Mesendoderm (in vitro differentiated cells): ENCODE measurements around the gene MAGEA10.

Source experiments
- DNase-seq: peaks from one replicate; pipeline ENCODE4 v3.0.0; 2013
- H2AK5ac ChIP-seq: 2 replicates; pipeline ENCODE4 v1.6.1; 2013; ENCODE audit warnings: low read length, inconsistent platforms
- H2BK120ac ChIP-seq: 2 replicates; pipeline ENCODE4 v1.6.1; 2013; ENCODE audit warnings: low read depth, mild to moderate bottlenecking, low read length, moderate library complexity, mixed read lengths
- H2BK15ac ChIP-seq: replicated peaks from 2 replicates; pipeline ENCODE4 v1.6.1; 2013; ENCODE audit warnings: low read depth, mild to moderate bottlenecking, moderate library complexity
- H2BK5ac ChIP-seq: 2 replicates; pipeline ENCODE4 v1.6.1; 2013; ENCODE audit warnings: low read length, inconsistent platforms
- H3K18ac ChIP-seq: 2 replicates; pipeline ENCODE4 v1.6.1; 2013; ENCODE audit warnings: mild to moderate bottlenecking, low read length, mixed read lengths
- H3K23ac ChIP-seq: one replicate; pipeline ENCODE4 v1.6.1; 2013; ENCODE audit warnings: low read length
- H3K27ac ChIP-seq: 2 replicates; pipeline ENCODE4 v1.5.1; 2013; ENCODE audit warnings: low read depth, mild to moderate bottlenecking, inconsistent platforms, low read length, moderate library complexity
- H3K27me3 ChIP-seq: 2 replicates; pipeline ENCODE4 v1.6.1; 2013; ENCODE audit warnings: low read length, control low read depth, mild to moderate bottlenecking, inconsistent platforms; ENCODE audit not compliant: insufficient read depth, poor library complexity
- H3K36me3 ChIP-seq: 2 replicates; pipeline ENCODE4 v1.6.1; 2013; ENCODE audit warnings: low read length, inconsistent platforms; ENCODE audit not compliant: control insufficient read depth, insufficient read depth
- H3K4ac ChIP-seq: one replicate; pipeline ENCODE4 v1.6.1; 2013; ENCODE audit warnings: low read depth, mild to moderate bottlenecking, low read length, moderate library complexity
- H3K4me1 ChIP-seq: 2 replicates; pipeline ENCODE4 v1.6.1; 2013; ENCODE audit warnings: low read depth, low read length, inconsistent platforms; ENCODE audit not compliant: control insufficient read depth
- H3K4me2 ChIP-seq: 2 replicates; pipeline ENCODE4 v1.6.1; 2013; ENCODE audit warnings: low read length
- H3K4me3 ChIP-seq: 2 replicates; pipeline ENCODE4 v1.5.1; 2013; ENCODE audit warnings: mild to moderate bottlenecking, low read length
- H3K56ac ChIP-seq: one replicate; pipeline ENCODE4 v1.6.1; 2013; ENCODE audit warnings: low read length
- H3K79me1 ChIP-seq: 2 replicates; pipeline ENCODE4 v1.6.1; 2013; ENCODE audit warnings: low read length, inconsistent platforms
- H3K79me2 ChIP-seq: 2 replicates; pipeline ENCODE4 v1.6.1; 2013; ENCODE audit warnings: mild to moderate bottlenecking, low read length; ENCODE audit not compliant: control insufficient read depth, insufficient read depth
- H3K9ac ChIP-seq: 2 replicates; pipeline ENCODE4 v1.6.1; 2013; ENCODE audit warnings: low read length, inconsistent platforms
- H4K5ac ChIP-seq: one replicate; pipeline ENCODE4 v1.6.1; 2013; ENCODE audit warnings: low read length
- H4K8ac ChIP-seq: one replicate; pipeline ENCODE4 v1.6.1; 2013; ENCODE audit warnings: low read depth, mild to moderate bottlenecking, control low read depth, low read length, moderate library complexity
- WGBS: extraction: QIAGEN DNeasy Blood & Tissue Kit; methylation state at CpG from one replicate; pipeline ENCODE4 v1.1.7; 2013; ENCODE audit warnings: low lambda C conversion rate, missing lambda C conversion rate; ENCODE audit not compliant: insufficient coverage; ENCODE audit errors: extremely low coverage; 5-methylcytosine and 5-hydroxymethylcytosine counted together

MAGEA10 gene

GRCh38 chrX:152165033-152165743 is 26.8 kb upstream of the MAGEA10 start:
- no peaks in the 10 kb centered on the region for H3K27me3 ChIP-seq
- no peak overlapping the region for H3K4ac ChIP-seq
- no peak overlapping the region for H2BK15ac ChIP-seq
- no peaks in the 10 kb centered on the region for H3K79me1 ChIP-seq
- no peak overlapping the region for H3K9ac ChIP-seq
- H4K8ac ChIP-seq, result no peak overlapping the region
- WGBS, result no CpG with 5 or more reads among the region's 2 CpGs
- no peak overlapping the region for H3K4me3 ChIP-seq
- DNase-seq, result peak; percentile 10
- no peak overlapping the region for H2BK120ac ChIP-seq
- H3K56ac ChIP-seq, result no peak overlapping the region
- no peak overlapping the region for H3K18ac ChIP-seq
- no peak overlapping the region for H3K27ac ChIP-seq
- H3K4me2 ChIP-seq, result no peak overlapping the region
- H3K36me3 ChIP-seq, result no peaks in the 10 kb centered on the region
- H3K4me1 ChIP-seq, result no peaks in the 10 kb centered on the region
- H4K5ac ChIP-seq, result no peak overlapping the region
- H3K23ac ChIP-seq, result no peak overlapping the region
- no peak overlapping the region for H2BK5ac ChIP-seq
- H2AK5ac ChIP-seq, result no peak overlapping the region
- no peaks in the 10 kb centered on the region for H3K79me2 ChIP-seq

- H4K8ac ChIP-seq, result no peak overlapping the region
- H3K36me3 ChIP-seq, result no peaks in the 10 kb centered on the region
- H2BK120ac ChIP-seq, result no peak overlapping the region
- H3K56ac ChIP-seq, result no peak overlapping the region
- WGBS, result no CpG with 5 or more reads among the region's 2 CpGs
- no peak overlapping the region for H3K4ac ChIP-seq
- H4K5ac ChIP-seq, result no peak overlapping the region
- no peaks in the 10 kb centered on the region for H3K79me2 ChIP-seq
- no peak overlapping the region for H2AK5ac ChIP-seq
- H3K18ac ChIP-seq, result no peak overlapping the region
- H2BK15ac ChIP-seq, result no peak overlapping the region
- no peak overlapping the region for H2BK5ac ChIP-seq
- H3K4me3 ChIP-seq, result no peak overlapping the region
- no peaks in the 10 kb centered on the region for H3K4me1 ChIP-seq
- H3K4me2 ChIP-seq, result no peak overlapping the region
- DNase-seq, result no peak
- H3K23ac ChIP-seq, result no peak overlapping the region
- no peak overlapping the region for H3K9ac ChIP-seq
- H3K27ac ChIP-seq, result no peak overlapping the region
- no peaks in the 10 kb centered on the region for H3K79me1 ChIP-seq
- H3K27me3 ChIP-seq, result no peaks in the 10 kb centered on the region
These were observed 18.7 kb upstream of the MAGEA10 start for GRCh38 chrX:152157042-152157441.

- WGBS, result no CpG with 5 or more reads among the region's 2 CpGs
- H4K5ac ChIP-seq, result no peak overlapping the region
- H3K56ac ChIP-seq, result no peak overlapping the region
- no peaks in the 10 kb centered on the region for H3K4me1 ChIP-seq
- no peak overlapping the region for H2AK5ac ChIP-seq
- H3K79me1 ChIP-seq, result no peaks in the 10 kb centered on the region
- no peaks in the 10 kb centered on the region for H3K36me3 ChIP-seq
- no peak overlapping the region for H3K4ac ChIP-seq
- H3K23ac ChIP-seq, result no peak overlapping the region
- H3K18ac ChIP-seq, result no peak overlapping the region
- H2BK5ac ChIP-seq, result no peak overlapping the region
- no peak overlapping the region for H3K4me3 ChIP-seq
- H3K27ac ChIP-seq, result no peak overlapping the region
- no peaks in the 10 kb centered on the region for H3K79me2 ChIP-seq
- H3K9ac ChIP-seq, result no peak overlapping the region
- no peak overlapping the region for H3K4me2 ChIP-seq
- no peak overlapping the region for H2BK15ac ChIP-seq
- H4K8ac ChIP-seq, result no peak overlapping the region
- H2BK120ac ChIP-seq, result no peak overlapping the region
- H3K27me3 ChIP-seq, result no peaks in the 10 kb centered on the region
- DNase-seq, result no peak
These were observed 17.5 kb upstream of the MAGEA10 start for GRCh38 chrX:152155766-152156310.

GRCh38 chrX:152154050-152154449 is 15.7 kb upstream of the MAGEA10 start:
- H2BK120ac ChIP-seq, result no peak overlapping the region
- H3K27me3 ChIP-seq, result no peaks in the 10 kb centered on the region
- no peak overlapping the region for H2BK15ac ChIP-seq
- H3K27ac ChIP-seq, result no peak overlapping the region
- no peak overlapping the region for H3K18ac ChIP-seq
- H4K5ac ChIP-seq, result no peak overlapping the region
- no peak overlapping the region for H3K56ac ChIP-seq
- no peak overlapping the region for H3K4ac ChIP-seq
- no CpG with 5 or more reads among the region's 1 CpG for WGBS
- H4K8ac ChIP-seq, result no peak overlapping the region
- no peak overlapping the region for H3K9ac ChIP-seq
- no peak overlapping the region for H3K23ac ChIP-seq
- peak; percentile 76 for DNase-seq
- no peak overlapping the region for H3K4me3 ChIP-seq
- no peaks in the 10 kb centered on the region for H3K4me1 ChIP-seq
- H3K4me2 ChIP-seq, result no peak overlapping the region
- H2BK5ac ChIP-seq, result no peak overlapping the region
- H2AK5ac ChIP-seq, result no peak overlapping the region
- no peaks in the 10 kb centered on the region for H3K79me2 ChIP-seq
- no peaks in the 10 kb centered on the region for H3K79me1 ChIP-seq
- no peaks in the 10 kb centered on the region for H3K36me3 ChIP-seq

- no peaks in the 10 kb centered on the region for H3K4me1 ChIP-seq
- H3K9ac ChIP-seq, result no peak overlapping the region
- no peak overlapping the region for H2BK120ac ChIP-seq
- no peak overlapping the region for H3K4ac ChIP-seq
- WGBS, result no CpG with 5 or more reads among the region's 3 CpGs
- no peak overlapping the region for H4K5ac ChIP-seq
- no peak overlapping the region for H2BK15ac ChIP-seq
- DNase-seq, result no peak
- no peaks in the 10 kb centered on the region for H3K79me1 ChIP-seq
- no peak overlapping the region for H3K27ac ChIP-seq
- no peak overlapping the region for H3K18ac ChIP-seq
- no peak overlapping the region for H2BK5ac ChIP-seq
- no peaks in the 10 kb centered on the region for H3K36me3 ChIP-seq
- H3K56ac ChIP-seq, result no peak overlapping the region
- H3K79me2 ChIP-seq, result no peaks in the 10 kb centered on the region
- no peak overlapping the region for H3K4me2 ChIP-seq
- no peaks in the 10 kb centered on the region for H3K27me3 ChIP-seq
- no peak overlapping the region for H3K23ac ChIP-seq
- no peak overlapping the region for H3K4me3 ChIP-seq
- H2AK5ac ChIP-seq, result no peak overlapping the region
- no peak overlapping the region for H4K8ac ChIP-seq
These were observed 12.9 kb upstream of the MAGEA10 start for GRCh38 chrX:152151256-152151655.

- H3K56ac ChIP-seq, result no peak overlapping the region
- no peak overlapping the region for H3K4me2 ChIP-seq
- H3K79me2 ChIP-seq, result no peaks in the 10 kb centered on the region
- no peak overlapping the region for H3K4ac ChIP-seq
- no CpG with 5 or more reads among the region's 2 CpGs for WGBS
- no peak overlapping the region for H3K9ac ChIP-seq
- H3K4me1 ChIP-seq, result no peaks in the 10 kb centered on the region
- no peak overlapping the region for H3K4me3 ChIP-seq
- no peak overlapping the region for H2BK5ac ChIP-seq
- H4K5ac ChIP-seq, result no peak overlapping the region
- H3K27ac ChIP-seq, result no peak overlapping the region
- H2AK5ac ChIP-seq, result no peak overlapping the region
- H2BK120ac ChIP-seq, result no peak overlapping the region
- no peak overlapping the region for H3K23ac ChIP-seq
- no peak overlapping the region for H4K8ac ChIP-seq
- H3K36me3 ChIP-seq, result no peaks in the 10 kb centered on the region
- DNase-seq, result no peak
- no peak overlapping the region for H3K18ac ChIP-seq
- H2BK15ac ChIP-seq, result no peak overlapping the region
- H3K79me1 ChIP-seq, result no peaks in the 10 kb centered on the region
- no peaks in the 10 kb centered on the region for H3K27me3 ChIP-seq
These were observed 11.3 kb upstream of the MAGEA10 start for GRCh38 chrX:152149648-152150047.
